ENCODE data around the gene XPNPEP3. TPM values are rescaled to one million over a fixed set of nuclear protein-coding genes. Genes with fewer than 3 reads are reported as not detected.

XPNPEP3 gene
- polyA plus RNA-seq, 1 of the 3 experiments (the other 2 are of a cell fraction): 8.6 TPM

DNA sequence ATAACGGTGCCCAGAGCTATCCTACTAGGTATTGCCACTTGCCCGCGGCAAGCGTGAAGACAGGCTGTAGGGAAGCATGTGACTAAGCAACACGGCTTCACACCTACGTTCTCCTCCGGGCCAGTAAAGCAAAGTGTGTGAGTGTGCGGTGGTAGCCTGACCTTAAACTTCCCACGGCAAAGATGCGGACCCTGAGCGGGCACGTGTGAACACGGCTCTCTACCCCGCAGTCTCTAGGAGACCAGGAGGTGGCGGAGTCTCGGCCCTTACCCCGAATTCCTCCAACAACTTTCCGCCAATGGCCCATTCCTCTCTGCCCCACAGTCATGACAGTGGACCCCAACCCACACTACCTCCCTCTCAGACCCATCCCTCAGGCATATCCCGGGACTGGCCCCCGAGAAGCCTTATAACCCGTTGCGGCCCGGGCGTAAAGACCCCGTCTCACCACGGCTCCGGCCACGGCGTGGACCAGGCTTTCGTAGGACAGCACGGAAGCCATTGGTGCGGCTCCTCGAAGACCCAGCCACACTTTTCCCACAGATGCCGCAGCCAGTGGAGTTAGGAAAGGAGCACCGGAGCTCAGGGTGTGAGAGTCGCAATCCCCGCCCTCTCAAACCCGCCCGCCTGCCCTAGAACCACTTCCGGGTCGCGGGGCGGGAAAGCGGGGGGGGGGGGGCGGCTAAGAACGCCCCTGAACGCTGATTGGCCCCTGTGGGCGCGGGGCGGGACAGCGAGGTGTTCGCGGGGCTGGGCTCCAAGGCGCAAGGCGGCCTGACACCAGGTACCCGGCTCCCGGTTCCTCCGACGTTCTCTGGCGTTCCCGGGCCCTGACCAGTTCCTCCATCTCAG is 38.0 kb upstream of the XPNPEP3 start, which contains the start of gene SLC25A17:
TSS of gene SLC25A17 (minus strand) at position 600 of the 852 bp plus-strand sequence. CDS start at position 502, 98 bp downstream.
- Histone ChIP-seq H3K27me3 (ENCODE audit: insufficient read depth) (no peaks in the 10 kb centered on the region), H4K20me1 (ENCODE audit: insufficient read depth) (no peaks in the 10 kb centered on the region), H3K4me3 (ENCODE audit: low read depth in 2 of 2, low read length in 1 of 2) (peak within 1 kb of the TSS; percentile 73 to 80), H3K9me3 (no peaks in the 10 kb centered on the region), H3K36me3 (replicated peaks in 1 of 2; ENCODE audit: control insufficient read depth in 1 of 2, insufficient read depth in 2 of 2, low read length in 1 of 2) (peaks cover 0 to 13% of the 10 kb centered on the region in 2 experiments), H3K4me1 (ENCODE audit: control insufficient read depth in 1 of 2, insufficient read depth in 2 of 2, low read depth in 1 of 2, low read length in 1 of 2) (peaks cover 0 to 5% of the 10 kb centered on the region in 2 experiments; a peak in 2 of 4 replicates), H3K79me2 (ENCODE audit: insufficient read depth) (peaks cover 35% of the 10 kb centered on the region), H2AFZ (ENCODE audit: low read depth) (peak within 1 kb of the TSS; percentile 73), H3K4me2 (peak within 1 kb of the TSS; percentile 79), H3K9me2 (no peaks in the 10 kb centered on the region), H3K27ac (ENCODE audit: low read depth in 2 of 2, low read length in 1 of 2) (peak within 1 kb of the TSS; percentile 68; a peak in 3 of 4 replicates), H3F3A (replicated peaks; ENCODE audit: insufficient read depth) (peaks cover 5% of the 10 kb centered on the region), H3K9ac (peak within 1 kb of the TSS; percentile 85)
- WGBS (ENCODE audit: low lambda C conversion rate): 1% methylated on average over 11 of the region's 61 CpGs
- POLR2A ChIA-PET: no interaction called here
- CTCF ChIA-PET: interaction anchor here (0.7 kb wide), 2 partner anchors 17 to 54 kb away, joined by 3 read pairs; no protein-coding TSS in a partner anchor
- DNase-seq: peak; percentile 91
- TF ChIP-seq MEF2A (IDR thresholded peaks at IDR 0.05; ENCODE audit: borderline replicate concordance, low read depth): no peak
- no peak for TF ChIP-seq NRF1 (IDR thresholded peaks at IDR 0.05; ENCODE audit: low read depth, low read length)
- no peak for TF ChIP-seq EP300 (IDR thresholded peaks at IDR 0.05; ENCODE audit: borderline replicate concordance in 1 of 2, low read depth in 1 of 2, low read length in 1 of 2)
- TF ChIP-seq, protein P1, sequence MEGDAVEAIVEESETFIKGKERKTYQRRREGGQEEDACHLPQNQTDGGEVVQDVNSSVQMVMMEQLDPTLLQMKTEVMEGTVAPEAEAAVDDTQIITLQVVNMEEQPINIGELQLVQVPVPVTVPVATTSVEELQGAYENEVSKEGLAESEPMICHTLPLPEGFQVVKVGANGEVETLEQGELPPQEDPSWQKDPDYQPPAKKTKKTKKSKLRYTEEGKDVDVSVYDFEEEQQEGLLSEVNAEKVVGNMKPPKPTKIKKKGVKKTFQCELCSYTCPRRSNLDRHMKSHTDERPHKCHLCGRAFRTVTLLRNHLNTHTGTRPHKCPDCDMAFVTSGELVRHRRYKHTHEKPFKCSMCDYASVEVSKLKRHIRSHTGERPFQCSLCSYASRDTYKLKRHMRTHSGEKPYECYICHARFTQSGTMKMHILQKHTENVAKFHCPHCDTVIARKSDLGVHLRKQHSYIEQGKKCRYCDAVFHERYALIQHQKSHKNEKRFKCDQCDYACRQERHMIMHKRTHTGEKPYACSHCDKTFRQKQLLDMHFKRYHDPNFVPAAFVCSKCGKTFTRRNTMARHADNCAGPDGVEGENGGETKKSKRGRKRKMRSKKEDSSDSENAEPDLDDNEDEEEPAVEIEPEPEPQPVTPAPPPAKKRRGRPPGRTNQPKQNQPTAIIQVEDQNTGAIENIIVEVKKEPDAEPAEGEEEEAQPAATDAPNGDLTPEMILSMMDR (IDR thresholded peaks at IDR 0.05): peak; percentile 38
- no peak for TF ChIP-seq JUND (IDR thresholded peaks at IDR 0.05)
- no peak for TF ChIP-seq RXRA (IDR thresholded peaks at IDR 0.05; ENCODE audit: borderline replicate concordance, low read depth)
- TF ChIP-seq MXI1 (IDR thresholded peaks at IDR 0.05; ENCODE audit: low read depth, low read length): peak; percentile 73; the same call in 1 of the 2 replicates
- TF ChIP-seq, protein P2, sequence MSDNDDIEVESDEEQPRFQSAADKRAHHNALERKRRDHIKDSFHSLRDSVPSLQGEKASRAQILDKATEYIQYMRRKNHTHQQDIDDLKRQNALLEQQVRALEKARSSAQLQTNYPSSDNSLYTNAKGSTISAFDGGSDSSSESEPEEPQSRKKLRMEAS (IDR thresholded peaks at IDR 0.05; ENCODE audit: low read depth): peak; percentile 39; the same call in 1 of the 2 replicates
- TF ChIP-seq FOSL2 (IDR thresholded peaks at IDR 0.05; ENCODE audit: borderline replicate concordance, low read depth): no peak
- TF ChIP-seq, protein P3, sequence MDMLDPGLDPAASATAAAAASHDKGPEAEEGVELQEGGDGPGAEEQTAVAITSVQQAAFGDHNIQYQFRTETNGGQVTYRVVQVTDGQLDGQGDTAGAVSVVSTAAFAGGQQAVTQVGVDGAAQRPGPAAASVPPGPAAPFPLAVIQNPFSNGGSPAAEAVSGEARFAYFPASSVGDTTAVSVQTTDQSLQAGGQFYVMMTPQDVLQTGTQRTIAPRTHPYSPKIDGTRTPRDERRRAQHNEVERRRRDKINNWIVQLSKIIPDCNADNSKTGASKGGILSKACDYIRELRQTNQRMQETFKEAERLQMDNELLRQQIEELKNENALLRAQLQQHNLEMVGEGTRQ (IDR thresholded peaks at IDR 0.05; ENCODE audit: borderline replicate concordance, low read depth, low read length): no peak
- TF ChIP-seq TCF12 (IDR thresholded peaks at IDR 0.05): no peak
- no peak for TF ChIP-seq ELF1 (IDR thresholded peaks at IDR 0.05)
- TF ChIP-seq TAF1 (IDR thresholded peaks at IDR 0.05; ENCODE audit: borderline replicate concordance, low read depth, low read length): no peak
- no peak for TF ChIP-seq YY1 (IDR thresholded peaks at IDR 0.05; ENCODE audit: low read depth)
- TF ChIP-seq, protein P4, sequence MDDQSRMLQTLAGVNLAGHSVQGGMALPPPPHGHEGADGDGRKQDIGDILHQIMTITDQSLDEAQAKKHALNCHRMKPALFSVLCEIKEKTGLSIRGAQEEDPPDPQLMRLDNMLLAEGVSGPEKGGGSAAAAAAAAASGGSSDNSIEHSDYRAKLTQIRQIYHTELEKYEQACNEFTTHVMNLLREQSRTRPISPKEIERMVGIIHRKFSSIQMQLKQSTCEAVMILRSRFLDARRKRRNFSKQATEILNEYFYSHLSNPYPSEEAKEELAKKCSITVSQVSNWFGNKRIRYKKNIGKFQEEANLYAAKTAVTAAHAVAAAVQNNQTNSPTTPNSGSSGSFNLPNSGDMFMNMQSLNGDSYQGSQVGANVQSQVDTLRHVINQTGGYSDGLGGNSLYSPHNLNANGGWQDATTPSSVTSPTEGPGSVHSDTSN (IDR thresholded peaks at IDR 0.05): no peak
- no peak for TF ChIP-seq FOXM1 (IDR thresholded peaks at IDR 0.05; ENCODE audit: low read depth)
- no peak for TF ChIP-seq SMC3 (IDR thresholded peaks at IDR 0.05; ENCODE audit: low read depth, low read length)
- TF ChIP-seq, protein P5, sequence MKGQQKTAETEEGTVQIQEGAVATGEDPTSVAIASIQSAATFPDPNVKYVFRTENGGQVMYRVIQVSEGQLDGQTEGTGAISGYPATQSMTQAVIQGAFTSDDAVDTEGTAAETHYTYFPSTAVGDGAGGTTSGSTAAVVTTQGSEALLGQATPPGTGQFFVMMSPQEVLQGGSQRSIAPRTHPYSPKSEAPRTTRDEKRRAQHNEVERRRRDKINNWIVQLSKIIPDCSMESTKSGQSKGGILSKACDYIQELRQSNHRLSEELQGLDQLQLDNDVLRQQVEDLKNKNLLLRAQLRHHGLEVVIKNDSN (IDR thresholded peaks at IDR 0.05; ENCODE audit: borderline replicate concordance, low read depth): no peak
- TF ChIP-seq, protein P6, sequence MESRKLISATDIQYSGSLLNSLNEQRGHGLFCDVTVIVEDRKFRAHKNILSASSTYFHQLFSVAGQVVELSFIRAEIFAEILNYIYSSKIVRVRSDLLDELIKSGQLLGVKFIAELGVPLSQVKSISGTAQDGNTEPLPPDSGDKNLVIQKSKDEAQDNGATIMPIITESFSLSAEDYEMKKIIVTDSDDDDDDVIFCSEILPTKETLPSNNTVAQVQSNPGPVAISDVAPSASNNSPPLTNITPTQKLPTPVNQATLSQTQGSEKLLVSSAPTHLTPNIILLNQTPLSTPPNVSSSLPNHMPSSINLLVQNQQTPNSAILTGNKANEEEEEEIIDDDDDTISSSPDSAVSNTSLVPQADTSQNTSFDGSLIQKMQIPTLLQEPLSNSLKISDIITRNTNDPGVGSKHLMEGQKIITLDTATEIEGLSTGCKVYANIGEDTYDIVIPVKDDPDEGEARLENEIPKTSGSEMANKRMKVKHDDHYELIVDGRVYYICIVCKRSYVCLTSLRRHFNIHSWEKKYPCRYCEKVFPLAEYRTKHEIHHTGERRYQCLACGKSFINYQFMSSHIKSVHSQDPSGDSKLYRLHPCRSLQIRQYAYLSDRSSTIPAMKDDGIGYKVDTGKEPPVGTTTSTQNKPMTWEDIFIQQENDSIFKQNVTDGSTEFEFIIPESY (IDR thresholded peaks at IDR 0.05; ENCODE audit: borderline replicate concordance, low read depth): no peak
- TF ChIP-seq SIN3A (IDR thresholded peaks at IDR 0.05; ENCODE audit: borderline replicate concordance, low read depth, low read length): no peak
- peak; percentile 67 for TF ChIP-seq GABPA (IDR thresholded peaks at IDR 0.05; ENCODE audit: low read depth)
- TF ChIP-seq, protein P7, sequence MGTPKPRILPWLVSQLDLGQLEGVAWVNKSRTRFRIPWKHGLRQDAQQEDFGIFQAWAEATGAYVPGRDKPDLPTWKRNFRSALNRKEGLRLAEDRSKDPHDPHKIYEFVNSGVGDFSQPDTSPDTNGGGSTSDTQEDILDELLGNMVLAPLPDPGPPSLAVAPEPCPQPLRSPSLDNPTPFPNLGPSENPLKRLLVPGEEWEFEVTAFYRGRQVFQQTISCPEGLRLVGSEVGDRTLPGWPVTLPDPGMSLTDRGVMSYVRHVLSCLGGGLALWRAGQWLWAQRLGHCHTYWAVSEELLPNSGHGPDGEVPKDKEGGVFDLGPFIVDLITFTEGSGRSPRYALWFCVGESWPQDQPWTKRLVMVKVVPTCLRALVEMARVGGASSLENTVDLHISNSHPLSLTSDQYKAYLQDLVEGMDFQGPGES (IDR thresholded peaks at IDR 0.05; ENCODE audit: low read depth, low read length): no peak
- no peak for TF ChIP-seq CHD2 (IDR thresholded peaks at IDR 0.05; ENCODE audit: low read length, partially characterized antibody)
- no peak for TF ChIP-seq GATA2 (CRISPR knock-in tag; IDR thresholded peaks at IDR 0.05)
- TF ChIP-seq EZH2phosphoT487 (IDR thresholded peaks at IDR 0.05; ENCODE audit: borderline replicate concordance, low read depth): no peak

All from SK-N-SH (cell line).